Fibroblast of peridontal ligament (primary cell): ENCODE results near the gene IFNGR2.
"Not testable (repeated sequence)": the region's sequence is repeated elsewhere in the genome, so short reads cannot be mapped to it uniquely, and the experiment has no call there.

ENCODE experiments used
- DNase-seq: peaks from one replicate; pipeline ENCODE4 v3.0.0-alpha.2; 2010; ENCODE audit errors: extremely low read depth

Gene IFNGR2

DNA sequence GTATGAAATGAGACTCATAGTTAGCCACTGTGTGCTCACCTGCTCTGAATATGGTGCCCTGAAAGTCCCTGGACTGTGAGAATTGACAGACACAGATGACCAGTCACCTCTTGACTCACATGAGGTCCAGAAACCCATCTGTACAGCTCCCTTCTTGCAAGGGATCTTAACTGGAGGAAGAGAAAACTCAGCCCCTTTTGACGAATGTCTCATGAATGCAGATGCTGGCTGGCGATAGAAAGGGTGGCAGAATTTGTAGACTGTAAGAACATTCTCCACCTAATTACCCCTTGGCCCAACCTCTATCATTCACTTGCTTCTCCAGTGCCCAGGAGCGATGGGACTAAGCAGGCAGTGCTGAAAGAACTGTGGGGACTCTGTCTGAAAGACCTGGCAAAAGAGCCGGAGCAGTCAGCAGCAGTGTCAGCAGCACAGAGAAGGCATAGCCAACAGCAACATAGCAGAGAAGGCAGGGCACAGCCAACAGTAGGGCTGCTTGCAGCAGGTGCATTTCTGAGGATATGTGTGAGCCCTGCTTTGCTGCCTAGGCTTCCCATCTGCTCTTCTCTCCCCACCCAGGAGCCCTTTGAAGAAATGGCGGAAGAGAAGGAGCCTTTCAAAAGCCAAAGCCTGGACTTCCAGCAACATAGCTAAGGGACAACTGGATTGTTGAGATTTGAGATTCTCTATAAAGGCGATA is 25.8 kb upstream of the IFNGR2 start:
- DNase-seq: no peak

DNA sequence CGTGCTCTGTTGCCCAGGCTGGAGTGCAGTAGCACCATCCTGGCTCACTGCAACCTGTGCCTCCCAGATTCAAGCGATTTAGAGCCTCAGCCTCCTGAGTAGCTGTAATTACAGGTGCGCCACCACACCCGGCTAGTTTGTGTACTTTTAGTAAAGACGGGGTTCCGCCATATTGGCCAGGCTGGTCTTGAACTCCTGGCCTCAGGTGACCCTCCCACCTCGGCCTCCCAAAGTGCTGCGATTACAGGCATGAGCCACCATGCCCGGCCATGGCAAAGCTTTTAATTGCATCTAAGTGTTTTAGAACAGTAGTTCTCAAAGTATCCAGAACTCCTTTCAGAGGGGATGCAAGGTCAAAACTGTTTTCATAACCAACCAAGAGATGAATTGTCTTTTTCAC is 25.1 kb upstream of the IFNGR2 start:
- no peak for DNase-seq

DNA sequence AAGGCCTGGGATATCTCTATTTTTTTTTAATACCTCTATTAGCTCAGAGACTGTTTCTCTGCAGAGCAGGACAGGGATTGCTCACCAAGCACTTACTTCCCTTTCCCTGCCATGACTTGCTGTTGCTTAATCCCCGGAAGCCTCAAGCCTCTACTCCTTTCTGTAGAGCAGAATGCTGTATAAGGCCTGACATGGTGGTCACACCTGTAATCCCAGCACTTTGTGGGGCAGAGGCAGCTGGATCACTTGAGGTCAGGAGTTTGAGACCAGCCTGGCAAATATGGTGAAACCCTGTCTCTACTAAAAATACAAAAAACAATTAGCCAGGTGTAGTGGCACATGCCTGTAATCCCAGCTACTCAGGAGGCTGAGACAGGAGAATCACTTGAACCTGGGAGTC is 23.3 kb upstream of the IFNGR2 start:
- DNase-seq: peak; percentile 66

DNA sequence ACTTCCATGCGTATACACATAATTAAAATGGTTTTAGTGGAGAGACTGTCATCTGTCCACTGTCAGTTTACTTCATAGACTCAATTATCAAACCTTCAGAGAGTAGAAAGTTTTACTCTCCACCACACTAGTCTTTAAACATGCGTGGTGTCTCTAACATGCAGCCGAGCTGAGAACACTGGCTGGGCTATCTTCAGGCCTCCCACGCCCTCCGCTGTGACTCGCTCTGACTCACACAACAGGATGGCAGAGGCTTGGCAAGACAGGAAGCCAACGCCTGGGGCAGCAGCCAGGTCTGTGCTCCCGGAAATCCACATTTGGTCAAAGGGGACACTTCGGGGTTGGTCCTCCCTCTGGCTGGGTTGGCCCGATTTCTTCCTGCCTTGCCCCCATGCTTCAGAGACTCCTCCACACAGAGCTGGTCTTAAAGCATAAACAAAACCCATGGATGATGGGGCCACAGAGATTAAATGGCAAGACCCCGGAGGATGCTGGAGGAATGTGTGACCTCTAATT is 22.7 kb upstream of the IFNGR2 start:
- peak; percentile 93 for DNase-seq

DNA sequence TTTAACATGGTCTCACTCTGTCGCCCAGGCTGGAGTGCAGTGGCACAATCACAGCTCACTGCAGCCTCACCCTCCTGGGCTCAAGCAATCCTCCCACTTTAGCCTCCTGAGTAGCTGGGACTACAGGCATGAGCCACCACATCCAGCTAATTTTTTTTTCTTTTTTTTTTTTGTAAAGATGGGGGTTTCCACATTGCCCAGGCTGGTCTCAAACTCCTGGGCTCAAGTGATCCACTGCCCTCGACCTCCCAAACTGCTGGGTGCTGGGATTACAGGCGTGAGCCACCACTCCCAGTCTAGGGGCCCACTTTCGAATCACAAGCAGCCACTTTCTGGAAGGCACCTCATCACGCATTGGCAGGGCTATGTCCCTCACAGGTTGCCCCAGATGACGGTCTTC is 21.8 kb upstream of the IFNGR2 start:
- DNase-seq: not testable (repeated sequence)

DNA sequence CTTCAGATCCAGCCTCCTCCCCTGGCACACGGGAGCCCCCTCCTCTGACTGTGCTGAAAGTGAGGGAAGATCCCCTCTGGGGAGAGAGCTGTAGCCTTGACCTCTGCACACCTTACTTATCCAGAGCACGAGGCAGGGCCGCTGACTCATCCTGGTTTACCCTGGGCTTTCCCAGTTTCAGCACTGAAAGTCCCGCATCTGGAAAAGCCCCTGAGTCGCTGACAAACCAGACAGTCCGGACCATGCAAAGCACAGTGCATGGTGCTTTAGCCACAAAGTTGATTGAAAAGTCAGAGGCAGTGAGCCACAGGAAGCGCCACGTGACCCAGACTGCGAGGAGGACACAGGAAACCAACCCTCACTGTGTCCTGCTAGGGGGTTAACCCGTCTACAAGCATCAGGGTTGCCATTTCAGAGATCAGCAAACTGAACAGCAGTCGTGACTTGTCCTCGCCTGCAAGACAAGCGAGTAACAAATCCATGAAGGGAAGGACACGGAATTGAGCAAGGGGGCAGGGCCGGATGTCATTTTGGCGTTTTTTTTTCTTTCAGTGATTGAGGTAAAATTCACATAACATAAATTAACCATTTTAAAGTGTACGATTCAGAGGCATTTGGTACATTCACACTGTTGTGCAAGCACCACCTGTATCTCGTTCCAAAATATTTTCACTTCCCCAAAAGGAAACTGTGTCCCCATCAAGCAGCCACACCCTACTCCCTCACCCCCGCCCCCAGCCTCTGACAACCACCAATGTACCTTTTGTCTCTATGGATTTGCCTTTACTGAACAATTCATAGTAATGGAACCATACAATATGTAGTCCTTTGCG is 19.9 kb upstream of the IFNGR2 start:
- DNase-seq: peak; percentile 66

DNA sequence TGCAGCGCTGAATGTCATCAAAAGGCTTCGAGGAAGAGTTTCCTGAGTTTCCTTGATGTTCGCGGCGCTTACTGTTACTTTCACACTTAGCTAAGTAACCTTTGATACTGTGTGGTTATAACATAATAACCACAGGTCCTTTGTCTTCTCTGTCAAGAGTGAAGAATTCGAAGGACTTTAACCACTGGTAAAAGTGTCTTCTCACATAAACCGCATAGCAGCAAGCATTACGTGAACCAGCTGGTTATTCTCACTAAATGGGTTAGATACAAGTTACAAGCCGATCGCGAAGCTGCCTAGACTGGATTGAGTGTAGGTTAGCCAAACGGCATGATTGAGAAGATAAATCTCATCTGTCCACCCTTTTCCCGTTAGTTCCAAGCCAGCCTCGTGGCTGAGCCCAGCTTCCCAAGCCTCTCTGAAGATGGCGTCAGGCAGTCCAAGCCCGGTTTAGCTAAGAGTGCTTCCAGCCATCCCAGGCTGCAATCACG is 18.3 kb upstream of the IFNGR2 start:
- DNase-seq: no peak

DNA sequence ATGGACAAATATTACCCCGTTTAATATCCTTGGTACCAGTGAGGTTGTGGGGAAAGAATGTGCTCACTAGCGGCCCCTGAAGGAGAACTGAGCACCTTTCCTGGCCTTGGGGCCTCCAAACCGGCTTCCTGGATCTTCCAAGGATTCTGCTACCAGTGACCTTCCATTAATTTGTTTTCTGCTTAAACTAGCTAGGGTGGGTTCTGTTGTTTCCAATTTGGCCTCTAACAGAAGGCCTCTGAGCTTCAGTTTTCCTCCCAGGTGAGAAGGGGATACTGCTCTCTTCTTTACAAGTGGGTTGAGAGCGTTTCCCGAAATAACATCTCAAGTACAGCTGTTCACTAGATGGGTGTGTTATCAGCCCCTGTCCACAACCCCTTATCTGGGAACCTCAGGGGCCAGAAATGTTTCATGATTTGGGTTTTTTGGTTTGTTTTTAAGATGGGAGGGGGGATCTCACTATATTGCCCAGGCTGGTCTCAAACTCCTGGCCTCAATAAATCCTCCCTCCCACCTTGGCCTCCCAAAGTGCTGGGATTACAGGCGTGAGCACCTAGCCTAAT is 16.9 kb upstream of the IFNGR2 start:
- no peak for DNase-seq

DNA sequence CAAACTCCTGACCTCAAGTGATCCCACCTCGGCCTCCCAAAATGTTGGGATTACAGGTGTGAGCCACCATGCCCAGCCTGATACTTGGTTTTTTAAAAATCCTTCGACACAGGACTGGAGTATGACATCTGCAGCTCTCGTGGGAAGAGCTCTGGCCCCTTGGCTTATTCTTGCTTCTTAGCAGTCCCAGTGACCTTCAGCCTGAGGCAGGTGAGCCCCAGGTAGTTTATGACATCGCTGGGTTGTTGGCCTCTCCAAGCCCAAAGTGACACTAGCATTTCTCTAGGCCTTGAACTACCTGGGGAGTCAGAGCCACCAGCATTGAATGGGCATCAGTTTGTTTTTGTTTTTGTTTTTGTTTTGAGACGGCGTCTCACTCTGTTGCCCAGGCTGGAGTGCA is 15.9 kb upstream of the IFNGR2 start:
- DNase-seq: no peak

DNA sequence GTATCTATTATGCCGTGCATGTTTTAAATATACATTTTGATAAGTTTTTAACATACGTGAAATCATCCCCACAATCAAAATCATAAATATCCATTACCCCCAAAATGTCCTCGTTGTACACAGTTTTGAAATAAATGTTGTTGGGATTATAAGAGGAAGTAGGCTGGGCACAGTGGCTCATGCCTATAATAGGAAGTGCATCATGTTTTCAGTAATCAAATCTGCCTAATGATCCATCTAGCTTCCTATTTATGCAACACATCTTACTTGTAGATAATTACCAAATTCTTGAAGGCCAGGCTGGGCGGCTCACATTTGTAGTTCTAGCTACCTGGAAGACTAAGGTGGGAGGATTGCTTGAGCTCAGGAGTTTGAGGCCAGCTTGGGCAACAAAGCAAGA is 15.0 kb upstream of the IFNGR2 start:
- no peak for DNase-seq

DNA sequence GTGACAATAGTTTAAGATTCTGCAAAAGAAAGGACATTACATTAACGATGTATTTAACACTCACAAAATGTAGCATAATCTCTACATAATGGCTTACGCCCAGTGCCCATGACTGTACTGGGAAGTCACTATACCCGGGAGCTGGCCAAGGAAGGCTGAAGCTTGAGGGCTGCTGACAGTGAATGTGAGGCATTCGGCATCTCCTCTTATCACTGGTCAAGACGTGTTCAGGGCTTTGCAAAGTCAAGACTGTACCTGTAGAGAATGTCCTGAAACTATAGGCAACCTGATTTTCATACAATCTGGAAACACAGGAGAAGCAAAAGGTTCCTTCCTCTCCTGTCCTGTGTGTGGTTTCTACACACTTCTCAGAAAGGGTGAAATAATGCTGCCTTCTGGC is 12.7 kb upstream of the IFNGR2 start:
- DNase-seq: no peak

DNA sequence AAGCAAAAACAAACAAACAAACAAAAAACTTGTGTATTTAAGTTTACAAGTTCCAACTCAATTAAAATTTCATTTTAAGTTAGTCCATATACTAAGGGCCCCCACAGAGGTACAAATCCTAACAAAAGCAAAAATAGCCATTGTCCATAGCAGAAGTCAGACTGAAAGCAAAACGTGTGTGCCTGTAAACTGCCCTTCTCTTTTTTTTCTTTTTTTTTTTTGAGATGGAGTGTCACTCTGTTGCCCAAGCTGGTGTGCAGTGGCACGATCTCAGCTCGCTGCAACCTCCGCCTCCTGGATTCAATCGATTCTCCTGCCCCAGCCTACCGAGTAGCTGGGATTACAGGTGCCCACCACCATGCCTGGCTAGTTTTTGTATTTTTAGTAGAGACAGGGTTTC is 11.6 kb upstream of the IFNGR2 start:
- no peak for DNase-seq

DNA sequence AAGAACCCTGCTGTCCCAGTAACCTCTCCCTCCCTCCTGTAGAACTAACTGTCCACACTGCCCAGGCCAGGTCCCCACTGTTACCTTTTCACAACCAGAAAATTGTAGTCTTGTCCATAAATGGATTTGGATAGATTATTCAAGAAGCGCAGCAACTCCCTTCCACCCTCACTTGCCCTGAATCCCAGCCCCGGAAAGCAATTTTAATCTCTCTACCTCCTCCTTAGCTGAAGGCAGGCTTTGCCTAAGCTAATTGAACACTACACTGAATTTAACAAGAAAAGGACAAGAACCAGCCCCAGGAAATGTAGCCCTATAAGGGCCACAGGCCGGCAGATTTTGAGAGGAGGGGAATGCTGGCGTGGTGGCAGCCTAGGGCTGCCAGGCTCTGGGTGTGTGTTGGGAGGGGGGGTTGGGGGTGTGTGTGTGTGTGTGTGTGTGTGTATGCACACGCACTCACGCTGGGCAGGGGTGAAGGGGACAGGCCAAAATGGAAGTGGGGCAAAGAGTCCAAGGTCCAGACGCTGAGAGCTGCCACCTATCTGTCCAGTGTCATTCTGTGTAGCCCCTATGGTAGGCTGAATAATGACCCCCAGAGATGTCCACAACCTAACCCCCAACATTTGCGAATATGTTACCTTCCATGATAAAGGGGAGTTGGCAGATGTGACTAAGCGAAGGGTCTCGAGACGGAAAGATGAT is 10.8 kb upstream of the IFNGR2 start:
- no peak for DNase-seq

DNA sequence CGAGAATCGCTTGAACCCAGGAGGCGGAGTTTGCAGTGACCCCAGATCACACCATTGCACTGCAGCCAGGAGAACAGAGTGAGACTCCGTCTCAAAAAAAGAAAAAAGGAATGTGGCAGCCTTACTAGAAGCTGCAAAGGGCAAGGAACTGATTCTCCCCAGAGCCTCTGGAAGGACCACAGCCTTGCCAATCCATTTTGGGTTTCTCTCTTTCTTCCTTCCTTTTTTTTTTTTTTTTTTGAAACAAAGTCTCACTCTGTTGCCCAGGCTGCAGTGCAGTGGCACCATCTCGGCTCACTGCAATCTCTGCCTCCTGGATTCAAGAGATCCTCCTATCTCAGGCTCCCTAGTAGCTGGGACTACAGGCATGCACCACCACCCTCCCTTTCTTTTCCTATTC is 9.9 kb upstream of the IFNGR2 start:
- no peak for DNase-seq

DNA sequence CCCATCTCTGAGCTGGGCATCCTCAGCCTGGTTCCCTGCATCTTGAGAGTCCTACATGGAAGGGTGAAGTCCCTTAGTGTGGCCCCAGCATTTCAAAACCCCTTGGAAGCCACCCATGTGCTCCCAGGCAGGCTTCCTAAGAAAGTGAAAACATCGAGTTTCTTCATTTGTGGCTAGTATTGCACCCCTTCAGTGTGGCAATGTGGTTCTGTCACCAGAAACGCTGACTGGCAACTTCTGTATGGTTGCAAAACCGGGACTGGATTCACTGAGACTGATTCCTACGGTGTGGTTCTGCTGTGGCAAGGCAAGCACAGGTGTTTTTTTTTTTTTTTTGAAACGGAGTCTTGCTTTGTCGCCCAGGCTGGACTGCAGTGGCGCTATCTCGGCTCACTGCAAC is 9.0 kb upstream of the IFNGR2 start:
- DNase-seq: peak; percentile 63

DNA sequence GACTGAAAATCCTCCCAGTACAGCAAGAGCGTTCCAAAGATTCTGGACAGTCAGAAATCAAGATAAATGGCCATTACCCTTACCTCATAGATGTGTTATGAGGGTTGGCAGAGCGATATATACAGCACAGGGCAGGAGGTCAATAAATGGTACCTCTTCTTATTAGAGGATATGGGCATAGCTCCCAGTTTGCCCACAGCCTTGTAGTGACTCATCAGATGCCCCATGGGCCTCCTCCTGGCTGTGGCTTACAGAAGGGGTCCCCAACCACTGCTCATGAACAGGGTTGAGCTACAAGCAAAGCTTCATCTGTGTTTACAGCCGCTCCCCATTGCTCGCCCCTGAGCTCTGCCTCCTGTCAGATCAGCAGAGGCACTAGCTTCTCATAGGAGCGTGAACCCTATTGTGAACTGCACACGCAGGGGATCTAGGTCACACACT is 7.3 kb upstream of the IFNGR2 start:
- peak; percentile 55 for DNase-seq

DNA sequence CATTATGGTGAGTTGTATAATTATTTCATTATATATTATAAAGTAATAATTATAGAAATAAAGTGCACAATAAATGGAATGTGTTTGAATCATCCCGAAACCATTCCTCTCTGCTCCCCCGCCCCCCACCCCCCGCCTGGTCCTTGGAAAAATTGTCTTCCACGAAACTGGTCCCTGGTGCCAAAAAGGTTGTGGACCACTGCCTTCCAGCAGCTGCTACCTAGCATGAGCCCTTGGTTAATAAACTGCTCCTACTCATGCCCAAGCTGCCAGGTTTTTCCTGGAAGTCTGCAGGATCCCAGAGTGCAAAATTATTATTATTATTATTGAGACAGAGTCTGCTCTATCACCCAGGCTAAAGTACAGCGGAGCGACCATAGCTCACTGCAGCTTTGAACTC is 6.8 kb upstream of the IFNGR2 start:
- no peak for DNase-seq

DNA sequence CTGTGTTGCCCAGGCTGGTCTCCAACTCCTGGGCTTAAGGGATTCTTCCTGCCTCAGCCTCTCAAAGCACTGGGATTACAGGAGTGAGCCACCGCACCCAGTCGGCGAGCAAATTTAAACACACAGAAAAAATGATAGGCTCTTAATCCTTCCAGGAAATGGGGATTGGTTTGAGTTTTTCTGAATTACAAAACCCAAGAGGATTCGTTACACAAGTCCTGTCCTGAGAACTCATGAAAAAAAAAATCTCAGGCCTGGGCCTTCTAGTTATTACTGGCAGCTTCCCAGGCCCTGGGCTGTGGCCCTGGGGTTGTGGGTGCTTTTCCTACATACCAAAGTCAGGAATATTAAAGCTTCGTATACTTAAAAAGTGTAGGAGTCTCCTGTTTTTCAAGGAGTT is 6.3 kb upstream of the IFNGR2 start:
- DNase-seq: peak; percentile 91

DNA sequence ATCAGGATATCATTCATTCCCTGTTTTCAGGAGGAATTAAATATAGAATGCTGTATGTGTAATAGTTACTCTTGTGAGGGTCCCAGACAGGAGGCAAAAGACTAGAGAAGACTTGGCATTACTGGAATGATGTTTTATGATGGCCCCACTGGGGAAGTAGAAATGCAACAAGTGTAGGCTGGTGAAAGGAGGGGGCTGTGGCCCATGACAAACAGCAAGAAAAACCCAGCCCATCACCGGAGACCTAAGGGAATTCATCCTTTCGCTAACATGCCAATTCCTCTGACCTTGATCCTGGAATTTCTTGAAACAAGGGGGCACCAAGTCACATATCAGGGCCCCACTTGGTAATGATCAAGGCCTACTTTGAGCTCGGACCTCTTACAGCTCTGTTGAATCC is 5.5 kb upstream of the IFNGR2 start:
- no peak for DNase-seq

DNA sequence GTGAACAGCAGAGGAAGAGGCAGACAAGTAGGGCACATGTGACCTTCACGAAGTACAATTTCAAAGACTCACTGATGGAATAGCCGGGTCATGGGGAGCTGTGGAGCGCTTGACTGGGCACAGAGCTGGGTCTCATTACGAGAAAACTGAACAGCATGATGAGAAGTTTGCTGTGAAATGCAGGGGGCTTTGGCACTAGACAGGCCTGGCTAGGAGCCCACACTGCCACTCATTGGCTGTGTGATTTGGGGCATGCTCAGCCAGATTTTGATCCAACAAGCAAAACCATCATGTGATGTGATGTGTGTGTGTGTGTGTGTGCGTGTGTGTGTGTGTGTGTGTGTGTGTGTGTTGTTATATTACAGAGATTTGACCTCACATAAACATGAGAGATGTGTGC is 4.9 kb upstream of the IFNGR2 start:
- no peak for DNase-seq

DNA sequence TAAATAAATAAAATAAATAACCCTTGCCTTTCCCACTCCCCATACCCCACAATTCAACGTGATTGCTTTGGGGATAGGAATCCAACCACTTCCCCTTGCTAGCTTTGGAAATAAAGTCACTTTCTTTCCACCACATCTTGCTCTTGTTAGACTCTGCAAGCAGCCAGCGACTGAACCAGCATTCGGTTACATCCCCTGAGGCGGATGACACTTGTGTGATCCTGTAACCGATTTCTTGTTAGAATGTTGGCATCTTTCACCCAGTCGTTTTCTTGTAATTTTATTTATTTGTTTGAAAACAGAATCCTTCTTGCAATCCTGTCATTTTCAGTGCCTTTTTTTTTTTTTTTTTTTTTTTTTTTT is 1.6 kb upstream of the IFNGR2 start:
- peak; percentile 46 for DNase-seq
